HG03280 (cell line): ENCODE measurements around the gene RYR1.

Experiments
- ATAC-seq: cut with Tn5 transposase; IDR thresholded peaks from one replicate; pipeline ENCODE4 v1.9.1; 2021; ENCODE audit warnings: mild to moderate bottlenecking, moderate library complexity; ENCODE audit not compliant: unreplicated experiment

The RYR1 gene

GRCh38 chr19:38635483-38636399 is 202.2 kb downstream of the RYR1 start:
- ATAC-seq = no peak
